Loucy (cell line): ENCODE measurements around the gene YOD1.

Experiments
- H2AFZ ChIP-seq: fragments of 200-600 bp; sonication (generic); 2 replicates; pipeline ENCODE4 v1.6.0; 2016; ENCODE audit warnings: antibody characterized with exemption, mild to moderate bottlenecking, low read length, moderate library complexity
- H3F3A ChIP-seq: fragments of 200-600 bp; 2 replicates; pipeline ENCODE4 v1.6.0; 2016; ENCODE audit warnings: antibody characterized with exemption, low read depth, mild to moderate bottlenecking
- H3K27me3 ChIP-seq: fragments of 200-600 bp; sonication (generic); 2 replicates; pipeline ENCODE4 v1.6.1; 2014; ENCODE audit warnings: low read length, mild to moderate bottlenecking; ENCODE audit not compliant: insufficient read depth, poor library complexity, severe bottlenecking
- H3K36me3 ChIP-seq: fragments of 200-600 bp; sonication (generic); 2 replicates; pipeline ENCODE4 v1.6.1; 2016; ENCODE audit warnings: low read length; ENCODE audit not compliant: insufficient read depth
- H3K4me1 ChIP-seq: fragments of 200-600 bp; sonication (generic); 2 replicates; pipeline ENCODE4 v1.5.1; 2014; ENCODE audit warnings: low read length, mild to moderate bottlenecking; ENCODE audit not compliant: insufficient read depth, poor library complexity, severe bottlenecking
- H3K4me2 ChIP-seq: fragments of 200-600 bp; sonication (generic); 2 replicates; pipeline ENCODE4 v1.6.0; 2014; ENCODE audit warnings: antibody characterized with exemption, low read length, low read depth, mild to moderate bottlenecking; ENCODE audit not compliant: poor library complexity, severe bottlenecking
- H3K4me3 ChIP-seq: fragments of 200-600 bp; sonication (generic); 2 replicates; pipeline ENCODE4 v1.5.1; 2014; ENCODE audit warnings: low read length, mild to moderate bottlenecking, mixed read lengths; ENCODE audit not compliant: poor library complexity, severe bottlenecking
- H3K79me2 ChIP-seq: fragments of 200-600 bp; sonication (generic); 2 replicates; pipeline ENCODE4 v1.6.1; 2014; ENCODE audit warnings: low read length; ENCODE audit not compliant: insufficient read depth
- H3K9ac ChIP-seq: fragments of 200-600 bp; sonication (generic); 2 replicates; pipeline ENCODE4 v1.6.0; 2014; ENCODE audit warnings: mild to moderate bottlenecking, low read depth, low read length, moderate library complexity; ENCODE audit not compliant: poor library complexity, severe bottlenecking
- H3K9me2 ChIP-seq: fragments of 200-600 bp; sonication (generic); replicated peaks from 2 replicates; pipeline ENCODE4 v1.6.1; 2016; ENCODE audit warnings: low read depth, low read length, mixed read lengths
- H3K9me3 ChIP-seq: fragments of 200-600 bp; sonication (generic); 2 replicates; pipeline ENCODE4 v1.6.1; 2014; ENCODE audit warnings: mild to moderate bottlenecking, antibody characterized with exemption, low read length, low read depth; ENCODE audit not compliant: insufficient read depth
- H4K20me1 ChIP-seq: fragments of 200-600 bp; sonication (generic); 2 replicates; pipeline ENCODE4 v1.6.0; 2014; ENCODE audit warnings: antibody characterized with exemption, low read length, mild to moderate bottlenecking; ENCODE audit not compliant: insufficient read depth, poor library complexity, severe bottlenecking
- EZH2phosphoT487 ChIP-seq: fragments of 200-600 bp; IDR thresholded peaks from 2 replicates; pipeline ENCODE4 v1.6.1; 2018; ENCODE audit warnings: antibody characterized with exemption, mild to moderate bottlenecking, moderate library complexity, borderline replicate concordance
- TF ChIP-seq, protein P1 (sequence below): fragments of 200-600 bp; sonication (generic); conservative IDR thresholded peaks from 2 replicates; pipeline ENCODE4 v1.5.1; 2014; ENCODE audit warnings: mild to moderate bottlenecking, antibody characterized with exemption, low read length

The YOD1 gene

DNA sequence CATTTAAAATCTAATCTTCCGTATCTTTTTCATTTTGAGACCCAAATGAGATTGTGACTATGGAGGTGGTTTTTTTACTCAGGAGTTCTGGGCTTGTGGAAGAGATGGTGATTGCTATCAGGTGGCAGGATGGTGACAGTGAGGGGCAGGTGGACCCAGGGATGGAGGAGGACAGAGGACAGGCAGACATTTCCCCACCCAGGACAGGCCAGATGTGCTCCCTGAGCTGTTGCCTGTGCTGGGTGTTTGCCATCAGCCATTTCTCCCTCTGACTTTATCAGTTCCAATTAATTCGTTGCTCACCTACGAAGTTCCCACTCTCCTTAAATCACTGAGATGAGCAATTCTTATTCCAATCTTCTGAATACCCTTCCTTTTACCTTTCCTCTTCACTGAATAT is 44.9 kb downstream of the YOD1 start:
- Histone ChIP-seq H3K36me3 (no peaks in the 10 kb centered on the region), H3K9me3 (no peaks in the 10 kb centered on the region), H3K9me2 (no peaks in the 10 kb centered on the region), H4K20me1 (no peaks in the 10 kb centered on the region), H3K4me3 (no peak overlapping the region), H3K79me2 (no peaks in the 10 kb centered on the region), H3K4me2 (no peak overlapping the region), H3K9ac (no peak overlapping the region), H2AFZ (no peak overlapping the region), H3K27me3 (no peaks in the 10 kb centered on the region), H3K4me1 (no peaks in the 10 kb centered on the region), H3F3A (no peaks in the 10 kb centered on the region)
- TF ChIP-seq, protein P1, sequence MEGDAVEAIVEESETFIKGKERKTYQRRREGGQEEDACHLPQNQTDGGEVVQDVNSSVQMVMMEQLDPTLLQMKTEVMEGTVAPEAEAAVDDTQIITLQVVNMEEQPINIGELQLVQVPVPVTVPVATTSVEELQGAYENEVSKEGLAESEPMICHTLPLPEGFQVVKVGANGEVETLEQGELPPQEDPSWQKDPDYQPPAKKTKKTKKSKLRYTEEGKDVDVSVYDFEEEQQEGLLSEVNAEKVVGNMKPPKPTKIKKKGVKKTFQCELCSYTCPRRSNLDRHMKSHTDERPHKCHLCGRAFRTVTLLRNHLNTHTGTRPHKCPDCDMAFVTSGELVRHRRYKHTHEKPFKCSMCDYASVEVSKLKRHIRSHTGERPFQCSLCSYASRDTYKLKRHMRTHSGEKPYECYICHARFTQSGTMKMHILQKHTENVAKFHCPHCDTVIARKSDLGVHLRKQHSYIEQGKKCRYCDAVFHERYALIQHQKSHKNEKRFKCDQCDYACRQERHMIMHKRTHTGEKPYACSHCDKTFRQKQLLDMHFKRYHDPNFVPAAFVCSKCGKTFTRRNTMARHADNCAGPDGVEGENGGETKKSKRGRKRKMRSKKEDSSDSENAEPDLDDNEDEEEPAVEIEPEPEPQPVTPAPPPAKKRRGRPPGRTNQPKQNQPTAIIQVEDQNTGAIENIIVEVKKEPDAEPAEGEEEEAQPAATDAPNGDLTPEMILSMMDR = no peak
- TF ChIP-seq EZH2phosphoT487 = no peak

DNA sequence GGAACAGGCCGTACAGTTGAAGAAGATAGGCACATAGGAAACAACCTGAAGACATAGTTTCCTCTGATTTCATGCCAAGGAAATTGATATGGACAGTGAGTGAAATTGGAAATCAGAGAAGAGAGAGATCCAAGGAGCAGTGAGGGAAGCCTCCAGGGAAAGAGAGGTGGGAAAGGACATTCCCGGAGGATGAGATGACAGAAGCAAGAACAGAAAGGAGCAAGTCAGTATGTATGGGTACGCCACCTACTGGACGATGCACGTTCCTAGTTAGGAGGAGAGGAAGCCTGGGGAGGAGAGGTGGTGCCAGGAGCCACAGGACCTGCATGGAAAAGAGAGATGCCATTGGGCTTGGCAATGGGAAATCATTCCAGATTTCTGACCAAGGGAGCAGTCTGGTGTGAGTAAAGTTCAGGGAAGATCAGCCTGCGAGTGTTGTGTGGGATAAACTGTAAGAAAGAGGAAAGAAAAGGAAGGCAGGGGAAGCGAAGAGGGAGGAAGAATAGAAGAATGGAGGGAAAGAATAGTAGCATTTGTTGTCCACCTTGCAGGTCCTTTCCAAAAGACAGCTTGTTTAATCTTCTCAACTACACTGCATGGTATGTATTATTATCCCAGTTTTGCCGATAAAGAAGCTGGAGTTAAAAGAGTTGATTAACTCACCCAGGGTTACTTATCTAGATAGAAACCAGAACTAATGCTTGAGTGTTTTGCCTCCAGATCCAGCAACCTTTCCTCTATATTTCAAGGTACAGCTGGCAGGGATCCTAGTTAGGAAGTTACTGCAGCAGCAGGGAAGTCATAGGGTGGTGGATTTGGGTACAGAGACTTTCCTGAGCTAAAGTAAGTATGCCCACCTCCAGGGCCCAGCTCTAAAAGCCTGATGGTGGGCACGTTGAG is 45.8 kb downstream of the YOD1 start:
- H2AFZ ChIP-seq = no peak overlapping the region
- H3K27me3 ChIP-seq = no peaks in the 10 kb centered on the region
- H3K4me3 ChIP-seq = no peak overlapping the region
- no peaks in the 10 kb centered on the region for H3K36me3 ChIP-seq
- no peaks in the 10 kb centered on the region for H3K9me2 ChIP-seq
- TF ChIP-seq EZH2phosphoT487 = no peak
- TF ChIP-seq, protein P1 = peak; percentile 93
- no peaks in the 10 kb centered on the region for H3K9me3 ChIP-seq
- H3K79me2 ChIP-seq = no peaks in the 10 kb centered on the region
- H3F3A ChIP-seq = no peaks in the 10 kb centered on the region
- no peaks in the 10 kb centered on the region for H4K20me1 ChIP-seq
- no peaks in the 10 kb centered on the region for H3K4me1 ChIP-seq
- H3K9ac ChIP-seq = no peak overlapping the region
- H3K4me2 ChIP-seq = no peak overlapping the region

DNA sequence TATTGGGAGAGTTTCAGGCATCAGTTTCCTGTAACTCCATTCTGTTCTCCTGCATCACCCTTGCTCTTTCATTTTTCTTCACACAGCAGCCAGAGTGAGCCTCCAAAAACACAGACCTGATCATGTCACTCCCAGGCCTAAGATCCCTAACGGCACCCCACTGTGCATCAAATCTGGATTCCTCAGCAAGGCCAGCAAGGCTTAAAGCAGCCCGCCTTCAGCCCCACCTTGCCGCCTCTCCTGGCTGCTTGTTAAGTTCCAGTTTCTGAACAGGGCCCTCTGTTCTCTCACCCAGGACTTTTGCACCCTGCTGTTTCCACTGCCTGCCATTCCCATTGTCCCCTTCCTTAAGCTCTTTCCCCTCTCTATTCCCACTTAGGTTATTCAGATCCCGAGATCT is 47.8 kb downstream of the YOD1 start:
- Histone ChIP-seq H3K4me2 (no peak overlapping the region), H3F3A (no peaks in the 10 kb centered on the region), H3K9ac (no peak overlapping the region), H3K9me3 (no peaks in the 10 kb centered on the region), H3K4me1 (no peaks in the 10 kb centered on the region), H3K27me3 (no peaks in the 10 kb centered on the region), H3K9me2 (no peaks in the 10 kb centered on the region), H3K36me3 (no peaks in the 10 kb centered on the region), H3K4me3 (no peak overlapping the region), H3K79me2 (no peaks in the 10 kb centered on the region), H2AFZ (no peak overlapping the region), H4K20me1 (no peaks in the 10 kb centered on the region)
- TF ChIP-seq EZH2phosphoT487 = no peak
- TF ChIP-seq, protein P1 = no peak
